GM23338 (cell line): ENCODE results near the gene TRIM8.

Source experiments
- CTCF ChIP-seq, 2 experiments: fragments of 200-600 bp in 1 of 2; sonication (generic) in 1 of 2; conservative IDR thresholded peaks; 2 replicates each; pipeline versions ENCODE4 v1.5.1 to v1.6.1; 2016 to 2017; ENCODE audit warnings: antibody characterized with exemption in 2 of 2, low read depth in 2 of 2, mild to moderate bottlenecking in 2 of 2, moderate library complexity in 1 of 2
- REST ChIP-seq: IDR thresholded peaks from one replicate; pipeline ENCODE4 v1.6.1; 2018; ENCODE audit warnings: antibody characterized with exemption; ENCODE audit not compliant: unreplicated experiment

- TF ChIP-seq CTCF (conservative IDR thresholded peaks at IDR 0.05; ENCODE audit: low read depth in 2 of 2) (no peak), REST (no peak)
These were observed 52.5 kb downstream of the TRIM8 start for GRCh38 chr10:102696736-102697135.
